ENCODE data around the gene AP1B1.

AP1B1 gene

DNA sequence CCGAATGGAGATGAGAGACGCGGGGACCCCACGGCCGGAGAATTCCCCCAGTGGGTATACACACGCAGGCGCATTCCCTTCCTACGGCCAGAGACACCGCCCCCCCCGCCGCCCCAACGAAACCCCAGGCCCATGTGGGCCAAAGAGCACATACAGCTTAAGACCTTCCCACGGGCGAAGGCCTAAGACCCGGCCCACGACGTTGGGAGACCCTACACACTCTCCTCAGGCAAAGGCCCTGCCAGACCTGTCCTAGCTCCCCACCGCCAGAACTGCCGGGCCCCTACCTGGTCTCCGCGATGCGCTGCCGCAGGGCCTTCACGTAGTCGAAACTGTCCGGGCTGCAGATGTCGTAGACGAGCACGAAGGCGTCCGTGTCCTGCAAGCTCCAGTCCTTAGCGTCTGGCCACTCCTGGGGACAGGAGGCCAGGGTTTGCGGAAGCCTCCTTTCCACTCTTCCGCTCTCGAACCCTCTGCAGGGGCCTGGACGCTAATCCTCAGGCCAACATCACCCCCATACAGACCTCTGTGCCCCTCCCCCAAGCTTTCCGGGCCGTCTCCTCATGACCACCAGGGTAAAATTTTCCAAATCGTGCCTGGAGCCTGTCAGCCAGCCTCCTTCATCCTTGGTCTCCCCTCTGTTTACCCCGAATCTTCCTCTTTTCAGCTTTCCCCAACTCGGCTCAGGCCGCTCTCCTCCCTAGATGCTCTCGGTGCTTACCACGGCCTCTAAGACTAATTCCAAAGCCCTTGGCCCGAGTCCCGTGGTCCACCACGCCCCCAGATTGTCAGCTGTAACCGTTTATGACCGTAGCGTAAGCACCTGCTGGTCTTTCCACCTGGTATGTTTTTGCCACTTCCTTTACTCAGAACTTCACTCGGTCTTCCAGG lies 74.5 kb downstream of the AP1B1 start:
- no peak for DNase-seq (ENCODE audit: low read depth in 2 of 2)

DNA sequence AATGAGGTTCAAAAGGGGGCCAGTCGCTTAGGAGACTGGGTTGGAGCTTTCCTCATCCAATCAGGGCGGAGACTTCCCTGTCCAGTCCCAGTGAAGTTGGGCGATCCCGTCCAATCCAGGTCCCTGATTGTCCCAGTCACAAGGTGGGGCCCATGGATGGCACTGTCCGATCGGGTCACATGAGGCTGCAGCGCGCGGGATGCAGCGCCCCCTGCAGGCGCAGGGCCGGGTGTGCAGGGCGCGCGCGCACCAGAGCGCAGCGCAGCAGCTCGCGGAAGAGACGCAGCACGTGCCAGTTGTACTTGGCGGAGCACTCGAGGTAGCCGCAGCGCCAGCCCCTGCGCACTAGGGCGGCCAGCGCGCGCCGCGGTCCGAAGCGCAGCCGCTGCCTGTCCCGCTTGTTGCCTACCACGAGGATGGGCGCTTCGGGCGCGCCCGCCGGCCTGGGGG lies 75.2 kb downstream of the AP1B1 start:
- no peak for DNase-seq (ENCODE audit: low read depth in 2 of 2)

DNA sequence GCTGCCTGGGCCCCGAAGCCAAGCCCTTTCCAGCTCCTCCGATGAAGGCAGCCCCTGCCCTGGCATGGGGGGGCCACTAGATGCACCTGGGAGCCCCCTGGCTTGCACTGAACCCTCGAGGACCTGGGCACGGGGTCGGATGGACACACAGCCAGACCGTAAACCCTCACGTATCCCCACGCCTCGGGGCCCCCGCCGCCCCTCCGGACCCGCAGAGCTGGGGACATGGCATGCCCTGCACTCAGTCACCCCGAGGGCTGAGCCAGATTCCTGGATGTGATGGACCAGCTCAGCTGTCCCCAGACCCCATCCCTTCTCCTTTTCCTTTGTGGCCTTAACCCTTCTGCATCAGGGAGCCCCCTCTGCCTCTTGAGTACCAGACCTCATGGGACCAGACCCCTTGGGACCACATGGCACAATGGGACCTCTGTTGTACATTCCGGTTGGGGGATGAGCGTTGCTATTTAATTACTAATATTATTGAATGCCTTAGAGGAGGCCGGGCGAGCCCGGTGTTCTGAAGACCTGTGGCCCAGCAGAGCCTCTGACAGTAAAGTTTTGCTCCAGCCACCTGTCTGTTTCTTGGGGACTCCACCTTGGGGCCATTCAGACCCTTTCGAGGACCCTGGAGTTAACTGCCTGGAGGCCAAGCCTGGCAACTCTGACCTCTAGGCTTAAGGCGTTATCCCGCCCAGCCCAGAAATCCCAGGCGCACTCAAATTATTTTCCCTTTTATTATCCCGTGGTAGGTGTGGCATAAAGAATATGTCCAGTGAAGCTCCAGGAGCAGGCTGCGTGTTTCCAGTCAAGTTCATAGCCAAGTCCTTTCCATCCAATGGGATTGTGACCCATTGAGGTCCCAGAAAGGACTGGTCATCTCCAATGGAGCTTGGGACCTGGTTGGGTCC lies 75.9 kb downstream of the AP1B1 start:
- no peak for DNase-seq (ENCODE audit: low read depth in 2 of 2)

DNA sequence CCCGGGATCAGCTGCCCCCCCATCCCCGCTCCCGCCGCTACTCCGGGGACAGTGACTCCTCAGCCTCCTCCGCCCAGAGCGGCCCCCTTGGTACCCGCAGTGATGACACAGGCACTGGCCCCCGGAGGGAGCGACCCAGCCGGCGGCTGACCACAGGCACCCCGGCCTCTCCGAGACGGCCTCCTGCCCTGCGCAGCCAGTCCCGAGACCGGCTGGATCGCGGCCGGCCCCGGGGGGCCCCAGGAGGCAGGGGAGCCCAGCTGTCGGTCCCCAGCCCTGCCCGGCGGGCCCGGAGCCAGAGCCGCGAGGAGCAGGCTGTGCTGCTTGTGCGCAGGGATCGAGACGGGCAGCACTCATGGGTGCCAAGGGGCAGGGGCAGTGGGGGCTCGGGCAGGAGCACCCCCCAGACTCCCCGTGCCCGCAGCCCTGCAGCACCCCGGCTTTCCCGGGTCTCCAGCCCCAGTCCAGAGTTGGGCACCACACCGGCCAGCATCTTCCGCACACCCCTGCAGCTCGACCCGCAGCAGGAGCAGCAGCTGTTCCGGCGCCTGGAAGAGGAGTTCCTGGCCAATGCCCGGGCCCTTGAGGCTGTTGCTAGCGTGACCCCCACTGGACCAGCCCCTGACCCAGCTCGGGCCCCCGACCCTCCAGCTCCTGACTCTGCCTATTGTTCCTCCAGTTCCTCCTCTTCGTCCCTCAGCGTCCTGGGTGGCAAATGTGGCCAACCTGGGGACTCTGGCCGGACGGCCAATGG lies 76.7 kb downstream of the AP1B1 start:
- no peak for DNase-seq (ENCODE audit: low read depth in 2 of 2)

DNA sequence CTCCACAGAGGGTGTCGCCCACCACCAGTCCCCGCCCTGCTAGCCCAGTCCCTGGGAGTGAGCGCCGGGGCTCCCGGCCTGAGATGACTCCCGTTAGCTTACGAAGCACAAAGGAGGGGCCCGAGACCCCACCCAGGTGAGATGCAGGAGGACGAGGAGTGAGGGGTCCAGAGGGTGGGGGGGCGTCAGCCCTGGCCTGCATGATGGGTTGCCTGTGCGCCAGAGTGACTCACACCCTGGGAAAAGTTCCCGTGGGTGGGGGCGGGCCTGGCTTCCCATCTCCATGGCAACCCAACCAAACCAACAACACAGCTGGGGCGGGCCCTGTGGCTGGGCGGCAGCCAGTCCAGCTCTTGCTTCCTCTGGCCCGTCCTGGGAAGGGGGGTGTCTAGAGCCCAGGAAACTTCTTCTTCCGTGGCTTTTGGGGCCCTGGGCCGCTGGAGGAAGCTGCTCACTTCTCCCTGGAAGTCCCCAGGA lies 77.5 kb downstream of the AP1B1 start:
- peak; percentile 60 to 73 for DNase-seq (ENCODE audit: low read depth in 2 of 2)

DNA sequence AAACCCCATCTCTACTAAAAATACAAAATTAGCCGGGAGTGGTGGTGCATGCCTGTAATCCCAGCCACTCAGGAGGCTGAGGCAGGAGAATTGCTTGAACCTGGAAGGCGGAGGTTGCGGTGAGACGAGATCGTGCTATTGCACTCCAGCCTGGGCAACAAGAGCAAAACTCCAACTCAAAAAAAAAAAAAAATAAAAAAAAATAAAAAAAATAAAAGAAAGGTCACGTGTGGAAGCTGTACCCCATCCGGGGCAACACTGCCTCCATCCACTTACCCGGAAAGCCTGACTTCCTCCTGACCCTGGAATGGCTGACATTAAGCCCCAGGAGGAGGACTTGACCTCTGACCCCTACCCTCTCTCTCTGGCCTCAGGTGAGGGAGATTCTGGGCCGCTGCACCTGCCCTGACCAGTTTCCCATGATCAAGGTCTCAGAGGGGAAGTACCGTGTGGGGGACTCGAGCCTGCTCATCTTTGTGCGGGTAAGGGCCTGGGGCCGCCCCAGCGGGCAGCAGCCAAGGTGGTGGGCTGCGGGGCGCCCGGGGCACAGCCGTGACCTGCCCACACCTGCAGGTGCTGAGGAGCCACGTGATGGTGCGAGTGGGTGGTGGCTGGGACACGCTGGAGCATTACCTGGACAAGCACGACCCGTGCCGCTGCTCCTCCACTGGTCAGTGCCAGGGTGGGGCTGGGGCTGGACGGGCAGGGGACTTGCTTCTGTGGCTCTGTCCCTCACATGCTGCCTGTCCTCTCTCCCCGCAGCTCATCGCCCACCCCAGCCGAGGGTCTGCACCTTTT lies 78.1 kb downstream of the AP1B1 start:
- DNase-seq (ENCODE audit: low read depth in 2 of 2), result no peak

DNA sequence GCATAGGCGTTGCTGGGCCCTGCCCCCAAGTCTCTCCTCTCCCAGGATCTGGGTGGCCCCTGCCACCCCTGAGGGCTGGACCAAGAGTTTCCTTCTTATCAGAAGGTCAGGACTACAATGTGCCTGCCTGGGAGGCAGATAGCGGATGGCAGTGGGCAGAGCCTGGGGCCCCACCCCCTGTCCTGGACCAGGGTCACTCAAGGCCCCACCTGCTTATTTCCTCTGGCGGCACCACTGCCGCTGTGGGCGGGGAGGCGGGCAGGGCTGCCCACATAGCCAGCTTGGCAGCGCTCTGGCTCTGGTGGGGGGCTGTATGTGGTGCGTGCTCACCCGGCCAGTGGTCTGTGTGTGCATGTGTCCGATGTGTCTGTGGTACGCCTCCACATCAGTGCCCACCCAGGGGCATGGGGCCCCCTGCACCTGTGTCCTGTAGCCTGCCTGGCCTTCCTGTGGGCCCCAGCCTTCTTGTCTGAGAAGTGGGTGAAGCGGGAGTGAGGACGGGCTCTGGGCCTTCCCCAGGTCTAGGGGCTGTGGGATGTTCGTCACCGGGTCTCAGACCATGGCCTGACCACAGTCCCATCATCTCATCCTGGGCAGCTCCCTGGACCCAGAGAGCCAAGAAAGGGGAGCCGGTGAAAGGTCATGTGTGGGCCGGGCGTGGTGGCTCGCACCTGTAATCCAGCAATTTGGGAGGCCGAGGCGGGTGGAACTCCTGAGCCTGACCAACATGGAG lies 78.9 kb downstream of the AP1B1 start:
- no peak for DNase-seq (ENCODE audit: low read depth in 2 of 2)

DNA sequence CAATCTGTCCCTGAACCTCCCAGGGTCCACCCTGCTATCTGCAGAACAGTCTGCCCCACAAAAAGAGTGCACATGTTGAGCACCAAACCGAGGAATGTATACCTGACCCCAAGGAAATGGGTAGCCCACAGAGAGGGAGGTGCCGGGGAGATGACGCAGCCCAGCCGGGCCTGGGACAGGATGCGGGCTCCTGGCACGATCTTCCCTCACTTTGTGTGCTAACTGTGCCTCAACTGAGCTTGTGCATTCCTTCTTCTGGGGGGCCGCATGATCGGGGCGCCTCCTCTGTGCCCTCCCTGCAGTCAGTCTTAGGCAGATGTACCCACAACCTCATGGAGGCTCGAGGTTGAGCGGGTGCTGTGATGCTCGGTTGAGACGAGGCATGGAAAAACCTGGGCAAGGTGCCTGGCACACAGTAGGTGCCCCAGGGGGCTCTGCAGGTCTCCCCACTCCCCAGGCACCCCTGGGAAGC lies 79.5 kb downstream of the AP1B1 start:
- DNase-seq (ENCODE audit: low read depth in 2 of 2), result no peak

DNA sequence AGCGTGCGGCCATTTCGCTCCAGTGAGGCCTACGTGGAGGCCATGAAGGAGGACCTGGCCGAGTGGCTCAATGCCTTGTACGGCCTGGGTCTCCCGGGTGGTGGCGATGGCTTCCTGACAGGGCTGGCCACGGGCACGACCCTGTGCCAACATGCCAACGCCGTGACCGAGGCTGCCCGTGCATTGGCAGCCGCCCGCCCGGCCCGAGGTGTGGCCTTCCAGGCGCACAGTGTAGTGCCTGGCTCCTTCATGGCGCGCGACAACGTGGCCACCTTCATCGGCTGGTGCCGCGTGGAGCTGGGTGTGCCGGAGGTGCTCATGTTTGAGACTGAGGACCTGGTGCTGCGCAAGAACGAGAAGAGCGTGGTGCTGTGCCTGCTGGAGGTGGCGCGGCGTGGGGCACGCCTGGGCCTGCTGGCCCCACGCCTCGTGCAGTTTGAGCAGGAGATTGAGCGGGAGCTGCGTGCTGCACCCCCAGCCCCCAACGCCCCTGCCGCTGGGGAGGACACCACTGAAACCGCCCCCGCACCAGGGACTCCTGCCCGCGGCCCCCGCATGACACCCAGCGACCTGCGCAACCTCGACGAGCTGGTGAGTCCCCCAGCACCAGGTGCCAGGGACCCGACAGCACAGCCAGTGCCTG lies 80.1 kb downstream of the AP1B1 start:
- no peak for DNase-seq (ENCODE audit: low read depth in 2 of 2)

DNA sequence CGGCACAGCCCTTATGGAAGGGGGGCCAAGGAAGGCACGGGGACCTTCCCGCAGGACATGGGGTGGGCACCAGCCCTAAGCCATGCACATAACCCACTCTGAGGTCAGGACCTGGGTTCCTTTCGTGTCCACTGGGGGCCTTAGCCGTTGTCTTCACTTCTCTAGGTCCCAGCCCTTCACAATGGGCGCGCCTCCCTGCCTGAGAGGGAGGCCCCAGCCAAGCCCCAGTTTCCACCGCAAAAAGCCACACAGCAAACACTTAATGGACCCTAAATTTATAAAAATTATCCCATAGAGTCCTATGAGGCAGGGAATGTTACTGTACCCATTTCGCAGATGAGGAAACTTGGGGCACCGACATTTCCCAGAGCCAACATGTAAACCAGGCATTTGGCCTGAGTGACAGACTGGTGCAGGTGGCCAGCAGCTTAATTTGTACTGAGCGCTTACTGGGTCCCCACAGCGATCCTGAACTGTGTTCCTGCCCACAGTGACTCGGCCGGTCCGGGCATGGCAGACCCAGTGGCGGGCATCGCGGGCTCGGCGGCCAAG lies 80.7 kb downstream of the AP1B1 start:
- no peak for DNase-seq (ENCODE audit: low read depth in 2 of 2)

DNA sequence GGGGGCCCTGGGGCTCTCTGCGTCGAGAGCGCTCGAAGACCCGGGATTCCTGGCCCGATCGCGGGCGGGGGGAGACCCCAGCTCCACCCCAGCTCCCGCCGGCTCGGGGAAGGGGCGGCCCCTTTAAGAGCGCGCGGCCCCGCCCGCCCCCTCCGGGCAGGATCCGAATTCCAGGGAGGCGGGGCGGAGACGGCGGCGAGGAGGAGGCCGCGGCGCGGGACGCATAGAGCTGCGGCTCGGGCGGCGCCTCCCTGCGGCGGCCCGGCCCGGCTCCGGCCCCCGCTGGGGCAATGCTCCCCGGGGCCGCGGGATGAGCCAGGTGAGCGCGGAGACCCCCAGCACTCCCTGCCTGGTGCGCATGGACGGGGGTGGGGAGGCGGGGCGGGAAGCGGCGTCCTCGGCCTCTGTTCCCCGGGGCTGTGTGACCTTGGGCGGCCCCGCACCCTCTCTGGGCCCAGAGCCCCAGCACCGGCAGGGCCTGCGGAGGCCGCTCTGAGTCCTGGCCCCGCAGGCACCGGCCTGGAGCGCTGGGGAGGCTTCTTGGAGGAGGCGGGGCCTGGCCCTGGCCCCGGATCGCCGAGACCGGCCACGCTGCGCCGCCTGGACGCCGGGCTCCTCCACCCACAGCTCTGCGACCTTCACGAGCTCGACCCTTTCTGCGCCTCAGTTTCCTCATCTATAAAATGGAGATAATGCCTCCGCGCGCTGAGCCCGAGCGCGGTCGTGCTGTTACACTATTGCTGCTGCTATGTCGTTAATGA lies 81.4 kb downstream of the AP1B1 start:
- no peak for DNase-seq (ENCODE audit: low read depth in 2 of 2)

DNA sequence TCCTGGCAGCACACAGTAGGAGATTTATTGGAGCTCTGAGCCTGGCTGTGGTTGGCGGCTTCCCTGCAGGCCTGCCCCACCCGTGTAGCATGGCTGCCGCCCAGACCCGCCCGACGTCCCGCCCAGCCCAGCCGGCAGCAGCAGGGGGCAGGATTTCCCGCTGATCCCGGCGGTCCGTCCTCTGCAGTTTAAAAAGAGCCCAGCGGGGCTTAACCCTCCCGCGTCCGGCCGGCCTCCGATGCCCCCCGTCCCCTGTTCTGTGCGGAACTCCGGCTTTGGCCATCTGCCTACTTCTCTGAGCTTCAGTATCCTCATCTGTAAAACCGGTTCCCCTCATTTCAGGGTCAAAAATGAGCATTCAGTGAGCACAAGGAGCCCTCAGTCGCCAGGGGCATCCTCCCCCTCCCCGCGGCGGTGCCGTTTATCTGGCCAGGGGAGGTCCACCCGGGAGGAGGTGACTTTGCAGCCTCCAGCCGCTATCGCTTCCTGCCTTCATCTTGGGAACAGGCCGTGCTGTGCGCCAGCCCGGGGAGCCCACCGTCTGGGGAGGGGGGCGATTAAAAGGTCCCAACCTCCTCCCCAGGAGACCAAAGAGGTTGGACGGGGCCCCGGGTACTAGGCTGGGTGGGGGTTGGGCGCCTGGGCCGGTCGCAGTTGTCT lies 82.1 kb downstream of the AP1B1 start, which contains the start of gene GAS2L1:
Gene GAS2L1, plus strand, starts transcription at position 476 of the 660 bp plus-strand sequence. CDS start 1,456 bp downstream, outside the sequence.
- DNase-seq (ENCODE audit: low read depth in 2 of 2), result peak in 1 of 2 donors; percentile 39

DNA sequence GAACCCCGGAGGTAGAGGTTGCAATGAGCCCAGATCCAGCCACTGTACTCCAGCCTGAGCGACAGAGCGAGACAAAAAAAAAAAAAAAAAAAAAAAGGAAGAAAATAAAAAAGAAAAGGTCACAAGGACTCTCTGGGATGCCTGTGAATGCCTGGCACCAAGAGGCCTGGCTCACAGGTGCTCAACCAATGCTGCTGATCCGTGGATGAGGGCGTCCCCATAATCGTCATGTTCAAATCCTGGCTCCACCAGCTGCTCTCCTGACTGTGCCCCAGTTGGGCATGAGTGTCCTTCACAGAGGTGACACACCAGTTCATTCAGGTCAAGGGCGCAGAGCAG lies 82.6 kb downstream of the AP1B1 start:
- DNase-seq (ENCODE audit: low read depth in 2 of 2), result no peak

DNA sequence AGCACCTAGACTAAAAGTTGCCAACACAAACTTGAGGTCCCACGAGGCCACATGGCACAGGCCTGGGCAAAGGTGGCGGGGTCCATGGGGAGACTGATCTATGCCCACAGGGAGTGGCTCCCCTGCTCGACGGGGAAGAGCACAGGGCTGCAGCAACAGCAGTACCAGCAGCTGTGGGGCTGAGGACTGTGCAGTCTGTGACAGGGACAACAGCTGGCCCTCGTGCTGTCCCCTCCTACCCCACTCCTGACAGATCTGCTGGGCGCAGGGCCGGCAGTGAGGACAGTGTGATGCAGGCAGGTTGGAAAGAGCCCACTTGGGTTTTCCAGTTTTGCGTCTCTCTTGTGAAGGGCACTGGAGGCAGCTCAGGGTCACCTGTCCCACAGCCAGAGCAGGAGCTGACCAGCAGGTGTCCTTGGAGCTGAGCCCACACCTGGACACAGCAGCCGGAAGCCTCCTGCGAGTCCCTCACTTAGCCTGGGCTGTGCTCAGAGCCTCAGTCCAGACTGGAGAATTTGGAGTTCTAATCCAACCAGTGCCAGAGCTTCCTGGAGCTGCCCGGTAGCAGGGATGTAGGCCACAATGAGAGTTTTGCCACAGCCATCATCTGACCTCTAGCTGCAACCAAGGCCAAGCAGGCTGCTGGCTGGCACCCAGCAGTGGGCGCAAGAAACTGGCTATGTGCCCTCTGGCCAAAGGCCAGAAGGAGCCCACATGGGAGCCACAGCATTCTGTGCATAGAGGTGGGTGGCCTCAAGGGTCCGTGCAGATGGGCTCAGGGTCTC lies 85.5 kb downstream of the AP1B1 start:
- DNase-seq (ENCODE audit: low read depth in 2 of 2), result no peak

DNA sequence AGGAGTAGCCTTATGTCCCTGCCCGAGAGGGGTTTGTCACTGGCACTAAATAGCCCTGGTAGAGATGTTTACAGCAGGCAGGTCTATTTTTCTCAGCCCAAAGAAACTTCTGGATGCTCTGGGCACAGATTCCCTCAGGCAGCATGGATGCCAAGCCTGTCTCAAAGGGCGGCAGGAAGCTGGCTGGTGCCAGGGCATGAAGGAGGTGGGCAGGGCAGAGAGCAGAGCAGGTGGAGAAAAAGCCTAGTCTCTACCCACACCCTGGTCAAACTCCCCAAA lies 86.0 kb downstream of the AP1B1 start:
- no peak for DNase-seq (ENCODE audit: low read depth in 2 of 2)

DNA sequence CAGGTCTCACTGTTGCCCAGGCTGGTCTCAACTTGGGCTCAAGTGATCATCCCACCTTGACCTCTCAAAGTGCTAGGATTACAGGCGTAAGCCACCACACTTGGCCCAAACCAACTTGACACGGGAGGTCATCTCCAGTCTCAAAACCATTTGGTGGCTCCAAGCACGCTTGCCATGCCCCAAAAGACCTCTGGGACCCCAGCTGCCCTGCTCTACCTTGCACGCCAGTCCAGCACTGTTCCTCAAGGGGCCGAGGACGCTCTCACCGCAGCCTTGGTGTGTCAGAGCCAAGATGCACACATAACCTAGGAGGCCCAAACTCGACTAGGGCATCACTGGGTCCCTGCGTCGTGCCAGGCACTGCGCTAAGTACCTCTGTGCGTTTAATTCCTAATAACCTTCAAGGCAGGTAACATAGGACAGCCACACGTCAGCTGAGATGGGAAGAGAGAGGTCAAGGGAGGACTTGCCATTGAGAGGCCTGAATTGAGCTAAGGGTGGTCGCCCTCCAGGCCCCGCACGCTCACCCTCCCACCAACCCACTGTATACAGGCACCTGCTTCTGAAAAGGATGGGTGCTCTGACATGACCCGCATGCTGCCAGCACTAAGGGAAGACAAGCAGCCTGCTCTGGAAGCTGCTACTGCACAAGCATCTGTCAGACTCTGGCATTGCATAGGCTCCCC lies 86.5 kb downstream of the AP1B1 start:
- DNase-seq (ENCODE audit: low read depth in 2 of 2), result no peak

Measured in stimulated activated CD8-positive, alpha-beta memory T cell treated with anti-CD3 and anti-CD28 coated beads, Interleukin-2, amount 100 ng/mL, for 48 hours (primary cell).